B cell (primary cell): ENCODE results near the gene LRRC72.
"Not testable (repeated sequence)": the region's sequence is repeated elsewhere in the genome, so short reads cannot be mapped to it uniquely, and the experiment has no call there.

Source experiments
- CTCF ChIP-seq: fragments of 200-600 bp; IDR thresholded peaks from one replicate; pipeline ENCODE4 v1.8.0; 2022; ENCODE audit warnings: antibody characterized with exemption, mild to moderate bottlenecking
- EZH2 ChIP-seq: IDR thresholded peaks from 2 replicates; pipeline ENCODE4 v1.6.1; 2012; ENCODE audit warnings: borderline replicate concordance, low read depth, mild to moderate bottlenecking, moderate library complexity, low read length; ENCODE audit not compliant: insufficient read depth, poor library complexity, severe bottlenecking

GRCh38 chr7:16540559-16540958 is 13.9 kb downstream of the LRRC72 start:
- not testable (repeated sequence) for TF ChIP-seq EZH2, CTCF
